GM20431 (cell line): Measurements from ENCODE around the gene CCNK.

ENCODE experiments used
- in situ Hi-C: fragments of 300-500 bp; cut with MseI, MboI; formaldehyde crosslinking; loops from one replicate; pipeline ENCODE4 v1.15.0; 2020; ENCODE audit warnings: low sequenced_read_pairs; ENCODE audit not compliant: unreplicated experiment

The CCNK gene

DNA sequence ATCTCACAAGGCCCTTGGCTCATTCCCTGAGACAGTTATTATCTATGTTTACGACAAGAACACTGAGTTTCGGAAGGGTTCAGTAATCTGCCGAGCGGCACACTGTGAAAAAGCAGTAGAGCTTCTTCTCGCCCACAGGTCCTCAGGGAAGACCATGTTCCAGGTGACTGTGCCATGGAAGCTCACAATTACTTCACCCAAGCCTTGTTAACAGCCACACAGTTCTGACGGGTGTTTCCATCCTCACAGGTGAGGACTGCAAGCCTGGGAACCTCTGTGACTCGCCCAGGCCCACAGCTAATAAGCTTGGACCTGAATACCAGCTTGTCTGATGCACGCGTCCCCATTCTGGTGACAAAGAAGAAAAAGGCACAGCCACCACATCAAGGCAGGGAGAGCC is 15.9 kb upstream of the CCNK start:
- in situ Hi-C loops, result no loop called here

DNA sequence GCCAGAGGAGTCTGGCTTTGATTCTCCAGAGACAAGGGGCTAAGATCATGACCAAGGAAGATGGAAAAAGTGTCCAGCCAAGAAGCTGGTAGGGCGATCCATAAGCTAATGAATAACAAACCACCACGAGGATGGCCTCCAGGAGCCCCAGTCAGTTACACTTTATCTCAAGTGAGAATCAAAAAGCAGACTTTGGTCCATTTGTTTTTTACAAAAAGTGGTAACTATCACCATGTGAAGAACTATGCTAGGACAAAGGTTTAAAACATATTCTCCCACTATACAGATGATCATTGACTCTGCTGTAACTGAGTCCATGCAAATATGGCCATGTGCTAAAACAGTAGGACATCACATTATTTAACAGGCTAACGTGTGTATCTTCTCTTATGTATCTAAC is 14.5 kb upstream of the CCNK start:
- in situ Hi-C loops, result no loop called here

DNA sequence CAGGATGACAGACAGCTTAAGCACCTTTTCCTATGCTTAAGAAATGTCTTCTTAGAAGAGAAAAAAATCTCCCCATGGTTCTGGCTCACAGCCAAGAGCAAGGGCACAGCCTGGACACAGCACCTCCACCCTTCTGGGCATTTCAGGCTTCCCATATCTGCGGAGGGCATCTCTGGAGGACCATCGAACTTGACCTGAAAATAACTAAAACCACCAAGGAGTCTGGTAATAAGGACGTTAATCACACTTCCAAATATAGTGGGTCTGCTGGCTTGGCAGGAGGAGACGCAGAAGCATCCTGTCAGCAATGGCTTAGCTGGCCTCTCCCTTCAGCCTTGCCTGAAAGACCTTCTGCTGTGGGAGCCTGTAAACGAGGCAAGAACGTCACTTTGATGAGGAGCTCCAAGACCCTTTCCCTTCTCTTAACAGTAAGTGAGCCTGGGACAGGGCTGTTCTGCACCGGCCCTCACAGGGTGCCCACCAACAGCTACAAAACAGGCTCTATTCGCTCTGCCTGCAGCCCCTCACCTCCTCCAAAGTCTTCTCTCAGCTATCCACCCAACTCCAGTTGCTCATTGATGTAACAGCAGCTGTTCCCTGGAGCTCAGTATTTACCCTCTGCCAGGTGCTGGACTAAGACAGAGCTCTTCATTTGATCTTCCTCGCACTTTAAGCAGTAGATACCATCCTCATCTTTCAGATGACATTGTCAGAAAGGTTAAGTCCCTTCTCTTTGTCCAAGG is 13.7 kb upstream of the CCNK start:
- in situ Hi-C loops, result no loop called here

DNA sequence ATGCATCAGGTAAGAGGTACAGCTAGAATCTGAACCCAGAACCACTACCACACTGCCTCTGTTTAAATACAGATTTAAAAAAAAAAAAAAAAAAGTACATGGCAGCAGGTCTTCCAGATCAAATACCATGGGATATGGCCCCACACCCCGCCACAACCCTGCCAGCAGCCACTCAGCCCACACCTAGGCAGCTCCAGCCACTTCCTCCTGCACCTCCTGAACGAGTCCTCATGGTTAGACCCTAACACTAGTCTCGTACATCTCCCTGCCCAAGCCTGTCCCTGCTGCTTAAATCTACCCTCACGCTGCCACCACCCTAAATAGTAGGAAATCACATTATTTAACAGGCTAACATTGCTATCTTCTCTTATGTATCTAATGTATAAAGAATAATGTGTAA is 13.1 kb upstream of the CCNK start:
- in situ Hi-C loops, result no loop called here

DNA sequence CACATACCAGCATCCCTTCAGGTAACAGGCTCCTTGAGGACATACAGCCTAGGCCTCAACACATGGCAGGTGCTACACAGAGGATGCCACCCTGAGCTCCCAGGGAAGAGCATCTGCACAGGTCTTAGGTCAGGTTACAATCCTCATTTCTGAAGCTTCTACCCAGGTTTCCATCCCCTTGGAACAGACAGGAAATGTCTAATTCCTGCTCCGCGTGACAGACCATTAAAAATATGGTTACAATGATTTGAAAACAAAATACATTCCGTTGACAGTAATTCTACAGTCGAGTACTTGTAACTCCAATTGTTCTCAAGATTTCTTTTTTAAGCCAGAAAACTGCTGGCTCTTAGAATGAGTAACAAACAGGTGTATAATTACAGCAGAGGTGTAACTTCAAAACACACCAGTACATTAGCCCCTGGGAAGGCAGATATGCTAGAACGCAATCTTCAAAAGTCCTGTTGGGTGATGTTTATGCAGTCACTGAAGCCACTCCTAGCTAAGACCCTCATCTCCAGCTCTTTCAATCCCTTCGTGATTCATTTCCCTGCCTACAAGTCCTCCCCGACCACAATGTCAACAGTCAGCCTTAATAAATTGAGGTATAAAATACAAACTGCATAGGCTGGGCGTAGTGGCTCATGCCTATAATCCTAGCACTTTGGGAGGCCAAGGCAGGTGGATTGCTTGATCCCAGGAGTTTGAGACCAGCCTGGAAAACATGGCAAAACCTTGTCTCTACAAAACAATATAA is 12.2 kb upstream of the CCNK start:
- in situ Hi-C loops, result no loop called here

DNA sequence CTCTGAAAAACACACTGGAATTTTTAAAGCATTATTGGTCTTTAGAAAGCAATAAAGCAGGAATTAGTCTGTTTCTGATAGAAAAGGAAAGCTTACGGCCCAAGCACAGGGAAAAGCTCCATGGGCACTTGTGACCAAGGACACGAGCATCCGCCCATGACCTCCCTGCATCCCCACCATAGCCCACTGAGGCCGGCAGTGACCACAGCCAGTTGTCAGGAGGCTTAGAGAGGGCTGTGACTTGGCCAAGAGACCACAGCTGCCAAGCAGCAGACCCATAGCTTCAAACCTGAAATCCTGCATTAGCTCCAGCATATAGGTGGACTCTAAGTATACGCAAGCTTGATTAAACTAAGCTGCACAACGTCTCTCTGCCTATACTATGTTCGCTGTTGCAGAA is 9.5 kb upstream of the CCNK start:
- in situ Hi-C loops, result no loop called here

DNA sequence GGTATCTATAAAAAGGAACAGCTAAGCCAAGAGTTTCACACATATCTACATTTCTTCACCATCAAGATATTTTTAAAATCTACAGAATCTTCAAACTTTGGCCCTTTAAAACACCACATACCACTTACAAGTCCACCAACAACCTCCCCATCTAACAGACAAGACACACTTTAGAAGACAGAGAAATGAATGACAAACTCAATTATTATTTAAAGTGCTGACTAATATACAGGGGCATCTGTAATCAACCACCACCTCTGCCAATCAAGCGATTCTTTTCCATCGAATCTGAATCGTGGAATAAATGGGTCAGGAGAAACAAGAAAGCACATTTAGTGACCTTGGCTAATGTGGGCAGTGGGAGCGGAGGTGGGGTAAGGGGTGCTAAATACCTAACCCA is 8.3 kb upstream of the CCNK start:
- in situ Hi-C loops, result no loop called here

DNA sequence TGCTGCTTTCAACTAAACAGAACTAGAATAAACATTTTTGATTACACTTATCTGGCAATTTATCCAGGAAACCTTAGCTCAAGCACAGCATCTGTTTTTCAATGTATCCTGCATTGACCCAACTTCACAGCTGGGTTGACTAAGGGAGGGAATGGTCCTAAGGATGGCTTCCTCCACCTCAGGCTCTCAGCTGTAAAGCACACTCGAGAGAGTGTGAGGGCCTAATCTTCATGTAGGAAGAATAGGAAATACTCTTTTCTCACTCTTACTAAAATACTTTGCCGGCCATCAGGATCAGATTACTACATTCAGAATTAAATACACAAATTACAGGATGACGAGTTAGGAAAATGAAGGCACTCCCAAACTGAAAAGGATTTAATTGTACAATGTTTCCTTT is 7.8 kb upstream of the CCNK start:
- in situ Hi-C loops, result no loop called here

DNA sequence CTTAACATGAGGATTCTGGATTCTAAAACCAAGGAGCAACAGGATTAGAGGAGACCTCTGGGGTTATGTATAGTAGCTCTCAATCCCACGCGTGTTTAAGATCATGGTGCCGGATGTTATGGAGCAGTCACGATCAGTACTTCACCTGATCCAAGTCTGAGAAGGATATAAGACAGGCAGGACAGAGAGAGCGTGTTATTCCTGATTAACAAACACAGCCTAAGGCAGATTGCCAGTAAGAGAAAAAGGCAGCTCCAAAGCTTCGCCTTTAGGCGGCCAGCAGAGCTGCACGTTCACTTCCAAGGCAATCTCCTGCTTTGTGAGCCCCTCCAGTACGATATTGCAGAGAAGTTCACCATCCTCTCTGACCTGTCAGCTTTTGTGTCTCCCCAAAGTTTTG is 6.0 kb upstream of the CCNK start:
- in situ Hi-C loops, result no loop called here

DNA sequence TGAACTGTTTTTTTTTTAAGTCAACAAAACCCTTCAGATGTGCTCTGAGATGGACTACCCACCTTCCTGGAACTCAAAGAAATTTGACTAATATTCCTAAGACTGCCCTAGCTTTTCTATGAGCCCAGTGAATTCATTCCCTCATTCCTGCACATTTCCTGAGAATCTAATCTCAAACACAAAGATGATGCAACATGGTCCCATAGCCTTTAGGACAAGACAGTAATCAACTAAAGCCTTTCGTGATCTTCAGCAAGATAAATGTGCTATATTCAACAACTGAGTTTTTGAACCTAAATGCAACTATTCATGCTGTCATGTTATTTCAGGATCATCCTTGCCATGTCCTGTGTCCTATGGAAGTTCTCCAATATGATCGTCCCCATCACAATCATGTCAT is 5.5 kb upstream of the CCNK start:
- in situ Hi-C loops, result no loop called here

DNA sequence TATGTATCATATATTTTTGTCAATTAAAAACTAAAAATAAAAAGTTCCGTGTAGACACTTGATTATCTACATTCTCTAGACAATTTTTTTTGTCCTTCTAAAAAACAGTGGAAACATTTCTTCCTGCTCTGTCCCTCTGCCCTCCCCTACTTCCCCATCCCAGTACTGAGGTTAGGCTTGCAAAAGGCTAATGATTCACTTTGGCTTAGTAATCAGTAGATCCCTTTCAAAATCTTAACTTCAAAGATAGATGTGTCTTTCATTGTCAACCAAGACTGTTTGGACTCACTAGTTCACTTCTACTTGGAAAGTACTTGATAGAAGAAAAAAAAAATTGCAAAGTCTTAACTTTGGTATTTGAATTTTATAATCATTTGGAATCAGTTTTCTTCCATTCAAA is 4.3 kb upstream of the CCNK start:
- in situ Hi-C loops, result no loop called here

DNA sequence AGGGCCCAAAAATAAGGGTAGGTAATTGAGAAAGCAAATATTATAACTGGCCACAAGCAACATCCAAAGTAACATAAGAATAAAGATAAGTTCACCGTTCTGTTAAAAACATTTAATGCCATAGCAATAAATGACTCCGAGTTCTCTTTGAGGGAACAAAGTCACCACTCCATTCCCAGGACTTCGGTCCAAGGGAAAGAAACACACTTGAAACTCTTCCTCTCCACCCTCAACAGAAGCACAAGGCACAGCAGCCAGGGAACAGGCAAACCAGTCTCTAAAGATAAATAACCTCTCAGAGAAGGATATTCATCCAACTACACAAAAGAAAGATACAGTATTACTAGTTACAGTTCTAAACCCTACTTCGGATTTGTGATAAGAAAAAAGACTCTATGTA is 3.1 kb upstream of the CCNK start:
- in situ Hi-C loops, result no loop called here

DNA sequence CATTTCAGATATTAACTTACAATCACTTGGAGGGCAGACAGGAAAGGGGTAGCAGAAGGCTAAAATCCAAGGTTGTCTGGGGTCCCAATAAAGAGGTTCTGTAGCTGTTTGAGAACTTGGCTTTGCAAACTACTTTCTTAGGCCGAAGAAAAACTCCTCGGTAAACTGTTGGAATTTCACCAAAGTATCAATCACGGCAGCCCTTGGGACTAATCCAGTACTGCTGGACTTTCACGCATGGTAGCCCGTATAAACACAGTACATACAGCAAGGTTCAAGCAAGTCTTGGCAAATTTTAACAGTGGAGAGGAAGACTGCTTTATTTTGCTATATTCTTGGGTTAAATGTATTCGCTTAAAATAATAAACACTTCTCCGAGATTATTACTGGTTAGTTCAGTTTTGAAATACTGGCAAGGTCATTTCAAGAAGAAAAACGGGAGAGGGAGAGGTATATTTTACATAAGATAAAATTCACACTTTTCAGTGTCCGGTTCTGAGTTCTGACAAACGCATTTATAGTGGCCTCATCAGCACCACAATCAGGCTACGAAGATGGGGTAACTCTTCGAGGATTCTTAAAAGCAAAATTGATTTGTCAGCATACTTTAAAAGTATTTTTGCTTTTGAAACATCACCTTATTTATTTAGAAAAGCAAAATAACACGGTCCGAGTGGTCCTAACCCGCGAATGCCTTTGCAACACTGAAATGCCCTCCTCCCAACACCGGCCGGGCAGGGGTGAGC is 1.9 kb upstream of the CCNK start:
- in situ Hi-C loops, result no loop called here

DNA sequence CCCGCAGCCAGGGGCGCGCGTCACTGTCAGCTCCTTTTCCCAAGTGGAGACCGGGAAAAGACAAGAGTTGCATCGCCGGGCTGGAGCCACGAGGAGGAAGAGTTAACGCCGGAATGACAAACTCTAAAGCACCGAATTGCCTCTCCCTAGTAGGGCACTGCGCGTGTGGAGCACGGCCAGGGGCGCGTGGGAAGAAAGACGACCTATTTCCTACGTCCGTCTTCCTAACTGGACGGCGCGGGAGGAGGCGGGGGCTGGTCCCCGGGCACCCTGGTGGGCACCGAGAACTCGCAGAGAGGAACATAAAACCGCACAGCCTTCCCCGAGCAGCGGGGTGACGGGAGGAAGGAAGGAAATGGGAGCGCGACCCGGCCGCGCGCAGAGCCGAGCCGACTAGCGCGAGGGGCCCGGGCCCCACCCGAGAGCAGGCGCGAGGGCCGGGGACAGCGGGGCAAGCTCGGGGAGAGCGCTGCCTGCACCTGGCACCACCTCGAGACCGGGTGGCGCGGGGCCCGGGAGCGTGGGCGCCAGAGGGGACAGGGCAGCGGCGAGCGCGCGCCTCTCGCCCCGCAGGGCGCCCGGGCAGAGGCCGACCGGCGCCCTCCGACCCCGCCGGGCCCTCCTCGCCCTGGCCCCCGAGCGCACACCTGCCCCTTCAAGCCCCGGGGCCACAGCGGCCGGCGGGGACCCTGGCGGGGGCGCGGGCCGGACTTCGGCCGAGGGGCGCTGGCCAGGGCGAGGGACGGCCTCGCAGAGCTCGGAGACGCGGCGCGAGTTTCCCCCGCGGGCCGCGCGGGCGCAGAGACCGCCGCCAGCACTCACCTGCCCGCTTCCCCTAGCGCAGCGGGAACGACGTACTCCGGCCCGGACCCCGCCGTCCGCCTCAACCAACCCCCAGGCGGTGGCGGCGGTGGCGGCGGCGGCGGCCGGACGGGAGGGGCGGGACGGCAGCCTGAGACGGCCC is 1.0 kb upstream of the CCNK start, which contains the start of gene SETD3:
TSS of gene SETD3 (minus strand) at position 954 of the 964 bp plus-strand sequence. CDS start 15,054 bp downstream, outside the sequence.
- in situ Hi-C loops, result no loop called here

DNA sequence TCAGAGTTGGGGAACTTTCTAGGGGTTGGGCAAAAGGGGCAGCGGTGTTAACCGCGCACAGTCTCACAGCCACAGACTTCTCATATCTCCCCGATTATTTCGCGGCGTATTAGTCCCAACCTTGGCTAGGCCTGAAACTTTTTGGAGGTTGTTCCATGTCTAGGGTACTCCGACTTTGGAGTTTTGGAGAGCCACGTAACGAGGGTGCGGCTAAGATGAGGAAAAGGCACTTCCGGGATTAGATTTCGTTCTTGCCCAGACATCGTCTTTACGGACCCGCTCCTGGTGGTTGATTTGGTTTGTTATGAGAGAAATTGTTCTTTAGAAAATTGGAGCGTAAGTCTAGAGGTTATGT is 513 bp downstream of the CCNK start:
- in situ Hi-C loops, result no loop called here

DNA sequence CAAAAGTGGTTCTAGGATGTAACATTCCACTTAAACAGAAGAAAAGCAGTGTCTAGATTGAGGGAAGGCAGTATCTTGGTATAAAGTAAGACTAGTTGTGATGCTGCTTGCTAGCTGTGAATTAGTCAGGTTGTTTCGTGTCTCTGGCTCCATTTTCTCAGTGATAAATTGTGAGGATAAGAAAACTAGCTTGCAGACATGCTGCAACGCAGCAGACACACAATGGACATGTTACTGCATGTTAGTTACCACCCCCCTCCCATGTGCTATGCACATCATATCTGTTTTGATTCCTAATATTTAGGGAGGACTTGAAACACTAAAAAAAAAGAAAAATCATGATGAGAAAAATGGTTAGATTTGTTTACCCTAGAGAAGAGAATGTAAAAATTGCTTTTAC is 2.9 kb downstream of the CCNK start:
- in situ Hi-C loops, result no loop called here

DNA sequence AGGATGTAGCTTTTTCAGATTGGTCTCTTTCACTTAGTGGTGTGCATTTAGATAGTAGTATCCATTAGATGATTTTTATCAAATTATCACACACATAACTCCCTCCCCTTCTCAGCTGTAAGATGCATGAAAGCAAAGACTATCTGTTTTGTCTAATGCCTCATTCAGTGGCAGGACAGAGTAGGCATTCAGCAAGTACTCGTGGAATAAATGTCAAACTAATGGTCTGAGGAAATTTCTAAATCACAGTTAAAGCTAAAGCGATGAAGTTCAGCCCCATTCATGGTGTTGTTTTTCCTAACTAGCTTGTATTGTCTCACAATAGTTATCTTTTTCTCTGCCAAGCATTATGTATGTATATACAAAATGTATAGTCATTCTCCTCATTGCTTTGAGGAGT is 16.1 kb downstream of the CCNK start:
- in situ Hi-C loops, result no loop called here

DNA sequence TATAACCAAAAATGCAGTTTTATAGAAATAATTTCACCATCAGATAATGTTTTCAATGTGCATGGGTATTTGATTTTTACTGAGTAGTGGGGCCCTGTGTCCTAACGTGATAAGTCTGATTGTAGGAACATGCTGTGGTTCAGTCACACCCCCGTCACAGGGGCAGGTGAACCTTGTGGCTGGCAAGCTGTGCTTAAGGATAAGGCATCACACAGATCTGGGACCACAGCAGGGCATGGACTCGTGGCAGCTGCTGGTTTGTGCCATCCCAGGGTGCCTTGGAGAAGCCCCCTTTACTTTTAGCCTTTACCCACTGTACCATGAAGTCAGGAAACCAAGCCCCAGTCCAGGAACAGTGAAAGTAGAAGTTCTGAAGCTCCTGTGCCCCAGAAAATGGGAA is 16.7 kb downstream of the CCNK start:
- in situ Hi-C loops, result no loop called here

DNA sequence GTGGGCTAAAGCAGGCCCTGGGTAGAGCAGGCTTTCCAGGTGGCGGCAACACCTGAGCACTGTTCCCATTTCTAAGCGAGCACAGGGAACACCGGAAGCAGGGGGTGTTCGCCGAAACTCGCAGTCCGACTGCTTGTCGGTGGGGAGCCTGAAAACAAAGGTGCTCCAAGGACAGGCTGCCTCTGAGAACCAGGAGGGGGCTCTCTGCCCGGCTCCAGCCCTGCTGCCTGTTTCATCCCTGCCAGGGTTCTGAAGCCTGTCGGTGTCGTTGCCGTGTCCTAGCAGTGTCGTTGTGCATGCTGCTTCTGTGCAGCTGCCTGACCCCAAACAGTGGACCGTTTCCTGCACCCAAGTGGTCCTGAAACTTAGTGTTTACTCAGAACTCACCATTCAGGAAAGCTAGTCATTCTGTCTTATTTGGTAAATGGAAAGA is 21.8 kb downstream of the CCNK start:
- in situ Hi-C loops, result no loop called here

DNA sequence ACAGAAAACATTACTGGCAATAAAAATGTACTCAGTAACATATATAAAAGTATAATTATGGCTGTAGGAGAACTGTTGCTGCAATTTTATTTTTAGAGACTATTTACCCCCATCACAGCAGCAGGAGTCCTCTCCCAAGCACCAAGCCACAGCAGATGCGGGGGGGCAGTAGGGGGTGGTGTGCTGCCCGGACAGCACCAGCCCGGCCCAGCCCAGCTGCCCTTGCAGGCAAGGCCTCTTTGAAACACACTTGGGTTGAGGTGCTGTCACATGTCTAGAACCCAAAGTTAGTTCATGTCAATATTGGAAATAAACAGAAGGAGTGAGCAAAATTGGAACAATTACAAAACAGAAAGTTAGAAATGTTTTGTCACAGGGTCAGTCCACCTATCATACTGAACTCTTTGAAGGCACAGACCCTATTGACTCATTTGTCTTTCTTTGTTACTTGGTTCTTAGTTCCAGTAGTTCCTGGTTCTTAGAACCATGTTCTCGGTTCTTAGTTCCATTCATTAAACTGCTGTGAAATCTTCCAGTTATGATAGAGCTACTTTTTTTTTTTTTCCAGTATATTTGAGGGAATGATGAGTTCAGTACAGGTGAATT is 22.7 kb downstream of the CCNK start:
- in situ Hi-C loops, result no loop called here
